H9 (cell line): Measurements from ENCODE around the gene CRYGN. TPM values are rescaled to one million over a fixed set of nuclear protein-coding genes. Genes with fewer than 3 reads are reported as not detected.

ENCODE experiments used
- DNase-seq: peaks from one replicate; pipeline ENCODE4 v3.0.0-alpha.2; 2017
- H2AFZ ChIP-seq: one replicate; pipeline ENCODE4 v1.6.1; 2013; ENCODE audit warnings: mild to moderate bottlenecking, low read length, control low read depth, moderate library complexity
- H2AK5ac ChIP-seq: 2 replicates; pipeline ENCODE4 v1.6.1; 2013; ENCODE audit warnings: low read length, control low read depth, mixed read lengths; ENCODE audit not compliant: insufficient read length
- H2BK120ac ChIP-seq: one replicate; pipeline ENCODE4 v1.6.1; 2013; ENCODE audit warnings: low read depth, mild to moderate bottlenecking, low read length, control low read depth, inconsistent platforms; ENCODE audit not compliant: poor library complexity, severe bottlenecking
- H2BK12ac ChIP-seq: 2 replicates; pipeline ENCODE4 v1.6.1; 2013; ENCODE audit warnings: low read length, control low read depth, mixed read lengths, low read depth; ENCODE audit not compliant: insufficient read length
- H2BK15ac ChIP-seq: 2 replicates; pipeline ENCODE4 v1.6.1; 2013; ENCODE audit warnings: low read depth, low read length, control low read depth
- H2BK20ac ChIP-seq: one replicate; pipeline ENCODE4 v1.6.1; 2013; ENCODE audit warnings: low read depth, mild to moderate bottlenecking, low read length, control low read depth, inconsistent platforms; ENCODE audit not compliant: poor library complexity, severe bottlenecking
- H2BK5ac ChIP-seq: 2 replicates; pipeline ENCODE4 v1.6.1; 2013; ENCODE audit warnings: low read length, control low read depth, mixed read lengths; ENCODE audit not compliant: insufficient read length
- H3K14ac ChIP-seq: 2 replicates; pipeline ENCODE4 v1.6.1; 2013; ENCODE audit warnings: low read length, control low read depth; ENCODE audit not compliant: insufficient read depth
- H3K18ac ChIP-seq: 2 replicates; pipeline ENCODE4 v1.6.1; 2013; ENCODE audit warnings: low read depth, mild to moderate bottlenecking, mixed read lengths, low read length, control low read depth; ENCODE audit not compliant: insufficient read length
- H3K23ac ChIP-seq: 2 replicates; pipeline ENCODE4 v1.6.1; 2013; ENCODE audit warnings: low read length, control low read depth, mixed read lengths, low read depth; ENCODE audit not compliant: insufficient read length
- H3K23me2 ChIP-seq: 2 replicates; pipeline ENCODE4 v1.6.1; 2013; ENCODE audit warnings: low read depth, mild to moderate bottlenecking, mixed read lengths, low read length, control low read depth; ENCODE audit not compliant: insufficient read length, poor library complexity, severe bottlenecking
- H3K27ac ChIP-seq: 2 replicates; pipeline ENCODE4 v1.5.1; 2013; ENCODE audit warnings: low read length, control low read depth, mixed read lengths, low read depth; ENCODE audit not compliant: insufficient read length
- H3K27me3 ChIP-seq: 2 replicates; pipeline ENCODE4 v1.6.1; 2013; ENCODE audit warnings: low read length, control low read depth, inconsistent platforms; ENCODE audit not compliant: insufficient read depth
- H3K4ac ChIP-seq: 2 replicates; pipeline ENCODE4 v1.6.1; 2013; ENCODE audit warnings: low read depth, mild to moderate bottlenecking, control low read depth, inconsistent platforms, low read length, moderate library complexity
- H3K4me1 ChIP-seq: 2 replicates; pipeline ENCODE4 v1.6.1; 2013; ENCODE audit warnings: low read length, control low read depth, inconsistent platforms; ENCODE audit not compliant: insufficient read depth
- H3K4me2 ChIP-seq: 2 replicates; pipeline ENCODE4 v1.6.1; 2013; ENCODE audit warnings: low read length, control low read depth, mixed read lengths; ENCODE audit not compliant: insufficient read length, insufficient read depth
- H3K56ac ChIP-seq: 2 replicates; pipeline ENCODE4 v1.6.1; 2013; ENCODE audit warnings: low read depth, mild to moderate bottlenecking, mixed read lengths, low read length, control low read depth; ENCODE audit not compliant: insufficient read length
- H3K79me1 ChIP-seq: 2 replicates; pipeline ENCODE4 v1.6.1; 2013; ENCODE audit warnings: low read depth, mild to moderate bottlenecking, moderate library complexity, low read length, control low read depth, inconsistent platforms; ENCODE audit not compliant: insufficient read depth, poor library complexity, severe bottlenecking
- H3K79me2 ChIP-seq: 2 replicates; pipeline ENCODE4 v1.6.1; 2013; ENCODE audit warnings: low read length, control low read depth, inconsistent platforms; ENCODE audit not compliant: insufficient read depth
- H3K9ac ChIP-seq: 2 replicates; pipeline ENCODE4 v1.6.1; 2013; ENCODE audit warnings: low read length, control low read depth, mixed read lengths; ENCODE audit not compliant: insufficient read length; ENCODE audit errors: extremely low read depth
- H3K9me3 ChIP-seq: one replicate; pipeline ENCODE4 v1.6.1; 2013; ENCODE audit warnings: low read depth, low read length, inconsistent platforms; ENCODE audit not compliant: control insufficient read depth
- H3T11ph ChIP-seq: one replicate; pipeline ENCODE4 v1.6.1; 2013; ENCODE audit warnings: mild to moderate bottlenecking, low read length, control low read depth, inconsistent platforms
- H4K20me1 ChIP-seq: one replicate; pipeline ENCODE4 v1.6.1; 2013; ENCODE audit not compliant: control insufficient read depth, insufficient read length, insufficient read depth
- H4K5ac ChIP-seq: 2 replicates; pipeline ENCODE4 v1.6.1; 2013; ENCODE audit warnings: low read depth, mild to moderate bottlenecking, mixed read lengths, low read length, control low read depth; ENCODE audit not compliant: insufficient read length
- H4K8ac ChIP-seq: replicated peaks from 2 replicates; pipeline ENCODE4 v1.6.1; 2013; ENCODE audit warnings: low read length, control low read depth, mixed read lengths, low read depth; ENCODE audit not compliant: insufficient read length
- H4K91ac ChIP-seq: 2 replicates; pipeline ENCODE4 v1.6.1; 2013; ENCODE audit warnings: low read depth, mild to moderate bottlenecking, moderate library complexity, mixed read lengths, low read length, control low read depth; ENCODE audit not compliant: insufficient read length
- H3K27ac Mint-ChIP-seq, 3 experiments: 2 replicates in 2 of 3; 3 replicates in 1 of 3; pipeline ENCODE4 v1.8.0; 2020 to 2021; ENCODE audit warnings: mixed read lengths in 3 of 3, mild to moderate bottlenecking in 1 of 3, moderate library complexity in 1 of 3
- H3K27me3 Mint-ChIP-seq: 2 replicates; pipeline ENCODE4 v1.8.0; 2021; ENCODE audit warnings: low read depth, mild to moderate bottlenecking, moderate library complexity, mixed read lengths
- H3K36me3 Mint-ChIP-seq, 3 experiments: 2 replicates in 2 of 3; 3 replicates in 1 of 3; pipeline ENCODE4 v1.8.0; 2020 to 2021; ENCODE audit warnings: low read depth in 3 of 3, mixed read lengths in 3 of 3; ENCODE audit not compliant: insufficient read depth in 1 of 3
- H3K4me1 Mint-ChIP-seq, 2 experiments: 2 replicates each; pipeline ENCODE4 v1.8.0; 2020; ENCODE audit warnings: mixed read lengths in 2 of 2
- H3K4me3 Mint-ChIP-seq, 2 experiments: 2 replicates in 1 of 2; 3 replicates in 1 of 2; pipeline ENCODE4 v1.8.0; 2020 to 2021; ENCODE audit warnings: mild to moderate bottlenecking in 2 of 2, mixed read lengths in 2 of 2, moderate library complexity in 1 of 2
- H3K9me3 Mint-ChIP-seq, 2 experiments: 2 replicates in 1 of 2; 3 replicates in 1 of 2; pipeline ENCODE4 v1.8.0; 2020; ENCODE audit warnings: mild to moderate bottlenecking in 2 of 2, mixed read lengths in 2 of 2, moderate library complexity in 1 of 2
- WGBS: extraction: QIAGEN DNeasy Blood & Tissue Kit; methylation state at CpG from one replicate; pipeline ENCODE4 v1.1.7; 2013; ENCODE audit warnings: missing lambda C conversion rate, low lambda C conversion rate, mixed read lengths; ENCODE audit not compliant: insufficient read length; ENCODE audit errors: extremely low coverage; 5-methylcytosine and 5-hydroxymethylcytosine counted together
- total RNA-seq: library from RNA; stranded (reverse); gene quantifications from 2 replicates; pipeline ENCODE4 v1.2.1, GENCODE V29; 2021
- TF ChIP-seq, protein P1 (sequence below): fragments of 200-600 bp; sonication (generic); conservative IDR thresholded peaks from 3 replicates; pipeline ENCODE4 v1.8.0; 2021; ENCODE audit warnings: antibody characterized with exemption, mild to moderate bottlenecking

CRYGN gene
- total RNA-seq, 1 experiment from 2014 or later, result 1.8 TPM

DNA sequence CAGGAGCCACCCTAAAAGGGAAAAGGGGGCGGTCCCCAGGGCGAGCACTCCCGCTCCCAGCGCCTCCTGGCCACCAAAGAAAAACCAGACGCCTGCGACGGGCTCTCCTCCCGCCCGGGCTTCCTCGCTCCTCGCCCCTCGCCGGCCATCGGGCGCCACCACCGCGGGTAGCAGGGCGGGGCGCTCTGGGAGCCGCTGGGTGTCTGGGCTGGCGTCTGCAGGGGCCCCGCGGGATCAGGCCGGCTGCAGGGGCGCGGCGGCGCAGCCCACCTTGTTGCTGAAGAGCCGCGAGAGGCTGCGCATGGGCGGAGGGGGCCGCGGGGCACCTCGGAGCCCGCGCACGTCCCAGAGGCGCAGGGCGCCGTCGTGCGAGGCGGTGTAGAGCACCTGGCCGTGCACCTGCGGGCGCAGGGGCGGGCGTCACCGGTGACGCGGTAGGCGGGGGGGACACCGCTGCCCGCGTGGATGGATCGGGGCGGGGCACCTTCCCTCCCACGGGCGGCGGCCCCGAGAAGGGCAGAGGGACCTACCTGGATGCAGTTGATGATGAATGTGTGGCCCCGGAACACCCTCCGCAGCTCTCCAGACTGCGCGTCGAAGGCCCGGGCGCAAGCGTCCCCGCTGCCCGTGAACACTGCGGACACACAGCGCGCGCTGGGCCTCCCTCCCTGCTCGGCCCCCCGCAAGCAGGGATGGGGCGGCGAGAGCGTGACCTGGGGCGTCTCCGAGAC is 58.4 kb downstream of the CRYGN start:
- Histone ChIP-seq H4K8ac (no peak overlapping the region), H4K20me1 (peaks cover 4% of the 10 kb centered on the region), H3K18ac (peak overlapping the region; percentile 20), H3K27me3 (peaks cover 8% of the 10 kb centered on the region; the same call in 1 of the 2 replicates), H2BK12ac (no peak overlapping the region), H3T11ph (no peak overlapping the region), H3K4ac (no peak overlapping the region), H4K91ac (no peak overlapping the region), H2AK5ac (no peak overlapping the region), H2BK5ac (no peak overlapping the region), H2BK20ac (no peak overlapping the region), H3K14ac (peak overlapping the region; percentile 24), H3K9me3 (no peaks in the 10 kb centered on the region), H3K4me2 (peak overlapping the region; percentile 67), H3K79me2 (no peaks in the 10 kb centered on the region), H2BK15ac (no peak overlapping the region), H3K27ac (no peak overlapping the region), H3K23me2 (peaks cover 15% of the 10 kb centered on the region), H4K5ac (no peak overlapping the region), H3K79me1 (no peaks in the 10 kb centered on the region), H3K4me1 (no peaks in the 10 kb centered on the region), H2BK120ac (no peak overlapping the region), H3K9ac (no peak overlapping the region), H3K56ac (no peak overlapping the region), H3K23ac (no peak overlapping the region), H2AFZ (no peak overlapping the region)
- peaks cover 34% of the 10 kb centered on the region for H3K27me3 Mint-ChIP-seq
- no CpG with 5 or more reads among the region's 83 CpGs for WGBS
- peak; percentile 82 for DNase-seq
- no peak overlapping the region; a peak in 1 of 7 replicates for H3K27ac Mint-ChIP-seq
- TF ChIP-seq, protein P1, sequence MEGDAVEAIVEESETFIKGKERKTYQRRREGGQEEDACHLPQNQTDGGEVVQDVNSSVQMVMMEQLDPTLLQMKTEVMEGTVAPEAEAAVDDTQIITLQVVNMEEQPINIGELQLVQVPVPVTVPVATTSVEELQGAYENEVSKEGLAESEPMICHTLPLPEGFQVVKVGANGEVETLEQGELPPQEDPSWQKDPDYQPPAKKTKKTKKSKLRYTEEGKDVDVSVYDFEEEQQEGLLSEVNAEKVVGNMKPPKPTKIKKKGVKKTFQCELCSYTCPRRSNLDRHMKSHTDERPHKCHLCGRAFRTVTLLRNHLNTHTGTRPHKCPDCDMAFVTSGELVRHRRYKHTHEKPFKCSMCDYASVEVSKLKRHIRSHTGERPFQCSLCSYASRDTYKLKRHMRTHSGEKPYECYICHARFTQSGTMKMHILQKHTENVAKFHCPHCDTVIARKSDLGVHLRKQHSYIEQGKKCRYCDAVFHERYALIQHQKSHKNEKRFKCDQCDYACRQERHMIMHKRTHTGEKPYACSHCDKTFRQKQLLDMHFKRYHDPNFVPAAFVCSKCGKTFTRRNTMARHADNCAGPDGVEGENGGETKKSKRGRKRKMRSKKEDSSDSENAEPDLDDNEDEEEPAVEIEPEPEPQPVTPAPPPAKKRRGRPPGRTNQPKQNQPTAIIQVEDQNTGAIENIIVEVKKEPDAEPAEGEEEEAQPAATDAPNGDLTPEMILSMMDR, result no peak
- peaks cover 8 to 29% (median 27%) of the 10 kb centered on the region in 3 experiments for H3K36me3 Mint-ChIP-seq
- H3K9me3 Mint-ChIP-seq, result no peaks in the 10 kb centered on the region
- peak overlapping the region; percentile 57 to 72; a peak in 3 of 5 replicates for H3K4me3 Mint-ChIP-seq
- peaks cover 17 to 18% of the 10 kb centered on the region in 2 experiments for H3K4me1 Mint-ChIP-seq
